Jurkat, Clone E6-1 (cell line): ENCODE results near the gene NUP58.
A peak's percentile ranks its signal among the peaks of the same experiment; 100 is the strongest.

Source experiments
- DNase-seq: peaks from one replicate; pipeline ENCODE4 v3.0.0-alpha.2; 2011; ENCODE audit warnings: low read depth, low spot score
- H3K4me3 ChIP-seq: 2 replicates; pipeline ENCODE4 v1.5.1; 2011; ENCODE audit warnings: mild to moderate bottlenecking, low read length, control low read depth, moderate library complexity

NUP58 gene

GRCh38 chr13:25371158-25371874 is 69.9 kb downstream of the NUP58 start:
- no peak for DNase-seq

GRCh38 chr13:25371875-25372283 is 70.5 kb downstream of the NUP58 start, which contains the start of gene ATP8A2:
ATP8A2 (plus strand) TSS chr13:25371974; CDS start chr13:25372213, 239 bp downstream.
- DNase-seq: no peak
- no peak within 1 kb of the TSS for H3K4me3 ChIP-seq

More at GRCh38 chr13:25371158-25371874, 69.9 kb downstream of the NUP58 start:
- H3K4me3 ChIP-seq: no peak overlapping the region

- DNase-seq: no peak
- no peak overlapping the region for H3K4me3 ChIP-seq
Observed at GRCh38 chr13:25372284-25373081, 71.1 kb downstream of the NUP58 start.

- DNase-seq: peak; percentile 38
- H3K4me3 ChIP-seq: no peak overlapping the region
Observed at GRCh38 chr13:25375727-25376358, 74.4 kb downstream of the NUP58 start.

- no peak overlapping the region for H3K4me3 ChIP-seq
- no peak for DNase-seq
Observed at GRCh38 chr13:25377244-25377962, 76.0 kb downstream of the NUP58 start.

GRCh38 chr13:25378528-25378927 is 77.1 kb downstream of the NUP58 start:
- no peak overlapping the region for H3K4me3 ChIP-seq
- no peak for DNase-seq

- no peak for DNase-seq
Observed at GRCh38 chr13:25379011-25379410, 77.6 kb downstream of the NUP58 start.

GRCh38 chr13:25380082-25380481 is 78.7 kb downstream of the NUP58 start:
- DNase-seq: no peak
- H3K4me3 ChIP-seq: no peak overlapping the region

More at GRCh38 chr13:25379011-25379410, 77.6 kb downstream of the NUP58 start:
- H3K4me3 ChIP-seq: no peak overlapping the region

GRCh38 chr13:25380741-25381324 is 79.4 kb downstream of the NUP58 start:
- no peak for DNase-seq
- no peak overlapping the region for H3K4me3 ChIP-seq

- H3K4me3 ChIP-seq: no peak overlapping the region
Observed at GRCh38 chr13:25384758-25385410, 83.5 kb downstream of the NUP58 start.

GRCh38 chr13:25391932-25392331 is 90.5 kb downstream of the NUP58 start:
- DNase-seq: no peak
- H3K4me3 ChIP-seq: no peak overlapping the region

More at GRCh38 chr13:25384758-25385410, 83.5 kb downstream of the NUP58 start:
- no peak for DNase-seq
